Neuronal stem cell (in vitro differentiated cells): ENCODE measurements around the gene CCM2.

Experiments used
- DNase-seq: peaks from one replicate; pipeline ENCODE4 v3.0.0-alpha.2; 2013; ENCODE audit warnings: low spot score
- H2AFZ ChIP-seq: one replicate; pipeline ENCODE4 v1.6.1; 2013; ENCODE audit warnings: mild to moderate bottlenecking, low read length, inconsistent platforms
- H2AK5ac ChIP-seq: 2 replicates; pipeline ENCODE4 v1.6.1; 2013; ENCODE audit warnings: low read depth, mild to moderate bottlenecking, inconsistent platforms, low read length, moderate library complexity, mixed read lengths
- H2BK120ac ChIP-seq: 2 replicates; pipeline ENCODE4 v1.6.1; 2013; ENCODE audit warnings: low read depth, mild to moderate bottlenecking, inconsistent platforms, low read length, moderate library complexity, mixed read lengths
- H2BK12ac ChIP-seq: one replicate; pipeline ENCODE4 v1.6.1; 2013; ENCODE audit warnings: low read length, inconsistent platforms
- H2BK15ac ChIP-seq: 2 replicates; pipeline ENCODE4 v1.6.1; 2013; ENCODE audit warnings: mild to moderate bottlenecking, low read length, inconsistent platforms, mixed read lengths
- H2BK5ac ChIP-seq: one replicate; pipeline ENCODE4 v1.6.1; 2013; ENCODE audit warnings: inconsistent platforms, mild to moderate bottlenecking, low read length, moderate library complexity
- H3K14ac ChIP-seq: one replicate; pipeline ENCODE4 v1.6.1; 2013; ENCODE audit warnings: low read length, inconsistent platforms
- H3K18ac ChIP-seq: 2 replicates; pipeline ENCODE4 v1.6.1; 2013; ENCODE audit warnings: low read length, inconsistent platforms
- H3K23ac ChIP-seq: 2 replicates; pipeline ENCODE4 v1.6.1; 2013; ENCODE audit warnings: low read depth, mild to moderate bottlenecking, mixed read lengths, low read length, inconsistent platforms; ENCODE audit not compliant: poor library complexity
- H3K27ac ChIP-seq: replicated peaks from 3 replicates; pipeline ENCODE4 v1.5.1; 2013; ENCODE audit warnings: low read length, inconsistent platforms
- H3K27me3 ChIP-seq, 3 experiments: 2 replicates each; pipeline ENCODE4 v1.6.1; 2013; ENCODE audit warnings: low read length in 3 of 3, mild to moderate bottlenecking in 2 of 3, inconsistent platforms in 1 of 3, low read depth in 1 of 3, mixed read lengths in 1 of 3, moderate library complexity in 1 of 3; ENCODE audit not compliant: control insufficient read depth in 3 of 3, insufficient read depth in 3 of 3
- H3K36me3 ChIP-seq, 2 donors: replicated peaks in 1 of 2; 2 replicates each; pipeline ENCODE4 v1.6.1; 2013; ENCODE audit warnings: low read length in 2 of 2; ENCODE audit not compliant: control insufficient read depth in 2 of 2, insufficient read depth in 2 of 2
- H3K4ac ChIP-seq: 2 replicates; pipeline ENCODE4 v1.6.1; 2013; ENCODE audit warnings: inconsistent platforms, mild to moderate bottlenecking, low read length, moderate library complexity
- H3K4me1 ChIP-seq, 2 donors: 1 replicate in 1 of 2; 2 replicates in 1 of 2; pipeline ENCODE4 v1.6.1; 2013; ENCODE audit warnings: low read length in 2 of 2, low read depth in 1 of 2; ENCODE audit not compliant: control insufficient read depth in 2 of 2, insufficient read depth in 1 of 2
- H3K4me2 ChIP-seq: one replicate; pipeline ENCODE4 v1.6.1; 2013; ENCODE audit warnings: mild to moderate bottlenecking, low read length, inconsistent platforms; ENCODE audit not compliant: insufficient read depth, poor library complexity, severe bottlenecking
- H3K4me3 ChIP-seq, 2 donors: 2 replicates each; pipeline ENCODE4 v1.5.1; 2013; ENCODE audit warnings: low read length in 2 of 2, mild to moderate bottlenecking in 2 of 2, inconsistent platforms in 1 of 2, moderate library complexity in 1 of 2
- H3K79me1 ChIP-seq: one replicate; pipeline ENCODE4 v1.6.1; 2013; ENCODE audit warnings: low read depth, mild to moderate bottlenecking, inconsistent platforms, low read length, moderate library complexity
- H3K9ac ChIP-seq: one replicate; pipeline ENCODE4 v1.6.1; 2013; ENCODE audit warnings: mild to moderate bottlenecking, low read depth, low read length, inconsistent platforms; ENCODE audit not compliant: poor library complexity
- H3K9me3 ChIP-seq, 2 donors: replicated peaks in 1 of 2; 2 replicates each; pipeline versions ENCODE3 to v1.6.1; 2013; ENCODE audit warnings: low read length in 2 of 2, mild to moderate bottlenecking in 2 of 2, inconsistent platforms in 1 of 2, low read depth in 1 of 2, mixed read lengths in 1 of 2, moderate library complexity in 1 of 2; ENCODE audit not compliant: control insufficient read depth in 2 of 2, insufficient read depth in 1 of 2
- H4K8ac ChIP-seq: one replicate; pipeline ENCODE4 v1.6.1; 2013; ENCODE audit warnings: low read depth, mild to moderate bottlenecking, inconsistent platforms, low read length, moderate library complexity
- H4K91ac ChIP-seq: one replicate; pipeline ENCODE4 v1.6.1; 2013; ENCODE audit warnings: low read length, low read depth, mild to moderate bottlenecking, inconsistent platforms; ENCODE audit not compliant: poor library complexity
- WGBS, 2 donors: extraction: QIAGEN DNeasy Blood & Tissue Kit; methylation state at CpG; one replicate each; pipeline ENCODE4 v1.1.7; 2013; ENCODE audit warnings: missing lambda C conversion rate in 2 of 2, mixed read lengths in 1 of 2; ENCODE audit not compliant: insufficient read length in 2 of 2, insufficient replicate concordance in 1 of 2; ENCODE audit errors: extremely low coverage in 2 of 2; 5-methylcytosine and 5-hydroxymethylcytosine counted together

The CCM2 gene

GRCh38 chr7:45075871-45076796 lies 76.1 kb downstream of the CCM2 start:
- Histone ChIP-seq H2BK12ac (no peak overlapping the region), H3K9me3 (peaks cover 0 to 2% of the 10 kb centered on the region in 2 donors), H3K36me3 (peaks cover 41 to 67% of the 10 kb centered on the region in 2 donors), H3K14ac (no peak overlapping the region), H3K18ac (no peak overlapping the region), H2AFZ (no peak overlapping the region), H2AK5ac (no peak overlapping the region), H3K4me1 (no peaks in the 10 kb centered on the region), H3K4me2 (no peak overlapping the region), H3K4ac (no peak overlapping the region), H3K79me1 (peaks cover 11% of the 10 kb centered on the region), H2BK15ac (no peak overlapping the region), H3K23ac (peak overlapping the region; percentile 25), H2BK120ac (no peak overlapping the region), H2BK5ac (peak overlapping the region; percentile 83), H3K4me3 (no peak overlapping the region), H4K8ac (no peak overlapping the region), H4K91ac (no peak overlapping the region), H3K27ac (no peak overlapping the region), H3K27me3 (no peaks in the 10 kb centered on the region), H3K9ac (no peak overlapping the region)
- no CpG with 5 or more reads among the region's 35 CpGs for WGBS, 2 donors
- DNase-seq, result no peak

- Histone ChIP-seq H3K18ac (no peak overlapping the region), H2BK12ac (no peak overlapping the region), H3K4me2 (no peak overlapping the region), H3K9me3 (peaks cover 0 to 2% of the 10 kb centered on the region in 2 donors), H3K4ac (no peak overlapping the region), H3K4me1 (no peaks in the 10 kb centered on the region), H3K4me3 (no peak overlapping the region), H4K91ac (no peak overlapping the region), H3K14ac (peak overlapping the region; percentile 49), H3K27me3 (no peaks in the 10 kb centered on the region), H3K27ac (no peak overlapping the region), H4K8ac (no peak overlapping the region), H3K36me3 (peaks cover 40 to 58% of the 10 kb centered on the region in 2 donors), H3K79me1 (peaks cover 11% of the 10 kb centered on the region), H2AK5ac (no peak overlapping the region), H2BK120ac (no peak overlapping the region), H2BK5ac (no peak overlapping the region), H3K23ac (no peak overlapping the region), H2AFZ (no peak overlapping the region), H3K9ac (no peak overlapping the region), H2BK15ac (no peak overlapping the region)
- no peak for DNase-seq
- no CpG with 5 or more reads among the region's 5 CpGs for WGBS, 2 donors
Observed at GRCh38 chr7:45076946-45077345, 76.9 kb downstream of the CCM2 start.

- Histone ChIP-seq H2BK120ac (no peak overlapping the region), H2BK15ac (no peak overlapping the region), H3K27me3 (no peaks in the 10 kb centered on the region), H3K9me3 (peaks cover 0 to 2% of the 10 kb centered on the region in 2 donors), H2AFZ (no peak overlapping the region), H3K36me3 (peaks cover 37 to 52% of the 10 kb centered on the region in 2 donors), H3K27ac (no peak overlapping the region), H3K9ac (no peak overlapping the region), H3K79me1 (peaks cover 11% of the 10 kb centered on the region), H3K4me2 (no peak overlapping the region), H3K4me1 (no peaks in the 10 kb centered on the region), H2BK12ac (no peak overlapping the region), H4K8ac (no peak overlapping the region), H3K4me3 (no peak overlapping the region), H2BK5ac (no peak overlapping the region), H3K23ac (no peak overlapping the region), H3K18ac (no peak overlapping the region), H3K14ac (no peak overlapping the region), H3K4ac (no peak overlapping the region), H2AK5ac (no peak overlapping the region), H4K91ac (no peak overlapping the region)
- DNase-seq, result no peak
- WGBS, 2 donors, result no CpG with 5 or more reads among the region's 9 CpGs
Observed at GRCh38 chr7:45077579-45077978, 77.6 kb downstream of the CCM2 start.

- H3K4me3 ChIP-seq, result no peak overlapping the region
- H3K14ac ChIP-seq, result no peak overlapping the region
- H2AK5ac ChIP-seq, result no peak overlapping the region
- no peak overlapping the region for H2BK12ac ChIP-seq
- no peak overlapping the region for H3K9ac ChIP-seq
- no CpG with 5 or more reads among the region's 8 CpGs for WGBS, 2 donors
- no peak overlapping the region for H3K4me2 ChIP-seq
- peaks cover 32 to 47% of the 10 kb centered on the region in 2 donors for H3K36me3 ChIP-seq
- H3K27me3 ChIP-seq, result no peaks in the 10 kb centered on the region
- peaks cover 12% of the 10 kb centered on the region for H3K79me1 ChIP-seq
- no peak for DNase-seq
- H3K23ac ChIP-seq, result no peak overlapping the region
- H3K27ac ChIP-seq, result no peak overlapping the region
- H2BK15ac ChIP-seq, result no peak overlapping the region
- H3K4ac ChIP-seq, result no peak overlapping the region
- H3K4me1 ChIP-seq, result no peaks in the 10 kb centered on the region
- H4K8ac ChIP-seq, result no peak overlapping the region
- no peak overlapping the region for H2BK120ac ChIP-seq
- no peak overlapping the region for H3K18ac ChIP-seq
- H3K9me3 ChIP-seq, result no peaks in the 10 kb centered on the region
- no peak overlapping the region for H2BK5ac ChIP-seq
- H2AFZ ChIP-seq, result no peak overlapping the region
- H4K91ac ChIP-seq, result no peak overlapping the region
Observed at GRCh38 chr7:45078125-45078681, 78.2 kb downstream of the CCM2 start.
